Gastroesophageal sphincter (tissue), 3 donors: ENCODE data around the gene BICC1.

ENCODE experiments used
- CTCF ChIP-seq, 4 experiments: fragments of 200-600 bp in 2 of 4; fragments of 450-650 bp in 2 of 4; sonication (generic) in 1 of 4; IDR thresholded peaks; one replicate each; pipeline ENCODE4 v1.5.1; 2017 to 2019; ENCODE audit warnings: antibody characterized with exemption in 4 of 4, mild to moderate bottlenecking in 2 of 4, moderate library complexity in 2 of 4
- EP300 ChIP-seq: sonication (generic); formaldehyde crosslinking; IDR thresholded peaks from one replicate; pipeline ENCODE4 v1.6.1; 2017; ENCODE audit warnings: antibody characterized with exemption, mild to moderate bottlenecking
- POLR2A ChIP-seq, 2 donors: fragments of 450-650 bp; IDR thresholded peaks; one replicate each; pipeline ENCODE4 v1.6.1; 2017; ENCODE audit warnings: antibody characterized with exemption in 2 of 2, mild to moderate bottlenecking in 2 of 2, moderate library complexity in 1 of 2
- POLR2AphosphoS5 ChIP-seq: sonication (generic); formaldehyde crosslinking; IDR thresholded peaks from one replicate; pipeline ENCODE4 v1.6.1; 2017; ENCODE audit warnings: antibody characterized with exemption

DNA sequence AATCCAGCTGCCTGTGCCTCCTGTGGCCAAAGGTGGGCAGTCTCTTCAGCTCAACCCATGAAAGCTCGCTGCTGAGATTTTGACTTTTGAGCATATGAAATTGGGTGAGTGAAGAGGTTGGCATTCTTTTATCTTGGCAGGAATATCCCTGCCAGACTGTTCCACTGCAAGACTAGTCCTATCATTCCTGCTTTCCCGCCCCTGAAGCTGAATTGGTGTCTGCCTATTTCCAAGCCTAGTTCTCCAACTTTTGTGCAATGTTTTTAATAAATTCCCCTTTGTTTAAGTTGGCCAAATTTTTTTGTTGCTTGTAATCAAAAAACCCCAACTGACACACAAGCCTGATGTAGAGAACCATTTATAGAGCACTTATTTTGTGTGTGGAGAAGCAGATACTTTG lies 34.8 kb upstream of the BICC1 start:
- TF ChIP-seq CTCF (IDR thresholded peaks at IDR 0.05) (no peak), POLR2A (IDR thresholded peaks at IDR 0.05) (no peak), POLR2AphosphoS5 (no peak), EP300 (no peak)
